RWPE1 (cell line): ENCODE data around the gene NAP1L5.

Experiments
- CTCF ChIA-PET: fragments of 350-600 bp; sonication (Branson Sonifier 250); formaldehyde crosslinking; extraction: SDS; loops from one replicate; lab custom pipeline; 2021; lab: Yijun Ruan, JAX
- POLR2A ChIA-PET: fragments of 400-600 bp; formaldehyde crosslinking; extraction: SDS; loops from one replicate; lab custom pipeline; 2020; ENCODE audit warnings: antibody characterized with exemption; ENCODE audit not compliant: low non-redundant PET; lab: Yijun Ruan, JAX
- DNase-seq: peaks from one replicate; pipeline ENCODE4 v3.0.0; 2012; ENCODE audit warnings: low spot score
- H3K27ac ChIP-seq: fragments of 450-650 bp; 2 replicates; pipeline ENCODE4 v1.5.1; 2017
- CTCF ChIP-seq: fragments of 450-650 bp; conservative IDR thresholded peaks from 2 replicates; pipeline ENCODE4 v1.5.1; 2017; ENCODE audit warnings: low read depth, mild to moderate bottlenecking

NAP1L5 gene

GRCh38 chr4:88690355-88690754 is 7.3 kb downstream of the NAP1L5 start:
- CTCF ChIA-PET = no interaction called here
- POLR2A ChIA-PET = no interaction called here
- H3K27ac ChIP-seq = no peak overlapping the region
- no peak for TF ChIP-seq CTCF
- DNase-seq = no peak

GRCh38 chr4:88681209-88681608 is 16.4 kb downstream of the NAP1L5 start:
- TF ChIP-seq CTCF = no peak
- ChIA-PET CTCF (no interaction called here), POLR2A (interaction anchor here (0.6 kb wide), 1 partner anchor 28 kb away, joined by 5 read pairs; no protein-coding TSS in a partner anchor)
- H3K27ac ChIP-seq = no peak overlapping the region
- no peak for DNase-seq

GRCh38 chr4:88675543-88675942 is 22.1 kb downstream of the NAP1L5 start:
- POLR2A ChIA-PET = no interaction called here
- H3K27ac ChIP-seq = no peak overlapping the region
- no peak for DNase-seq
- no peak for TF ChIP-seq CTCF
- CTCF ChIA-PET = interaction anchor here (0.6 kb wide), 2 partner anchors 21 to 153 kb away, joined by 3 read pairs; no protein-coding TSS in a partner anchor

- TF ChIP-seq CTCF = no peak
- ChIA-PET POLR2A (no interaction called here), CTCF (no interaction called here)
These were observed 22.6 kb downstream of the NAP1L5 start for GRCh38 chr4:88674979-88675378.

GRCh38 chr4:88674565-88674964 is 23.1 kb downstream of the NAP1L5 start:
- CTCF ChIA-PET = no interaction called here
- no peak overlapping the region for H3K27ac ChIP-seq
- POLR2A ChIA-PET = no interaction called here

More at GRCh38 chr4:88674979-88675378, 22.6 kb downstream of the NAP1L5 start:
- DNase-seq = no peak
- no peak overlapping the region for H3K27ac ChIP-seq

GRCh38 chr4:88673886-88674285 is 23.7 kb downstream of the NAP1L5 start:
- no peak overlapping the region for H3K27ac ChIP-seq
- POLR2A ChIA-PET = no interaction called here
- no peak for TF ChIP-seq CTCF
- DNase-seq = no peak
- CTCF ChIA-PET = interaction anchor here (0.7 to 1.3 kb wide), 2 partner anchors 51 to 80 kb away, joined by 3 to 4 read pairs; no protein-coding TSS in a partner anchor

More at GRCh38 chr4:88674565-88674964, 23.1 kb downstream of the NAP1L5 start:
- DNase-seq = no peak
- no peak for TF ChIP-seq CTCF
